K562 (cell line): ENCODE data around the gene SMNDC1. TPM values are rescaled to one million over a fixed set of nuclear protein-coding genes. Genes with fewer than 3 reads are reported as not detected.

Source experiments
- ATAC-seq: fragments of 200-7000 bp; cut with Tn5 transposase; 3 replicates; pipeline ENCODE4 v1.9.1; 2020; ENCODE audit warnings: moderate library complexity
- BruUV-seq: library from RNA; stranded (reverse); fragments of 400-500 nt; replicated peaks from 2 replicates; lab custom pipeline; 2021; lab: Mats Ljungman, UMichigan
- CTCF ChIA-PET: fragments of 300-600 bp; formaldehyde crosslinking; extraction: SDS; loops from one replicate; lab custom pipeline; 2021; ENCODE audit warnings: low intra/inter-chr PET ratio; lab: Yijun Ruan, JAX
- POLR2A ChIA-PET: fragments of 300-600, 350-650 bp; sonication (Branson Sonifier 250); formaldehyde crosslinking; extraction: SDS; loops from one replicate; lab custom pipeline; 2021; ENCODE audit warnings: antibody characterized with exemption, inconsistent platforms; lab: Yijun Ruan, JAX
- DNase-seq, 4 experiments: peaks; one replicate each; pipeline versions ENCODE4 v3.0.0 to v3.0.0-alpha.2; 2011 to 2018; ENCODE audit warnings: low spot score in 3 of 4, mixed read lengths in 3 of 4; ENCODE audit errors: extremely low read depth in 1 of 4
- FAIRE-seq: peaks from 2 replicates; lab custom pipeline; 2011; peaks lifted over from hg19 to GRCh38; lab: Jason Lieb, UNC
- H2AFZ ChIP-seq: 2 replicates; pipeline ENCODE4 v1.6.0; 2011; ENCODE audit warnings: low read depth, low read length, control low read depth, inconsistent platforms
- H3K27ac ChIP-seq: fragments of 200-600 bp; 3 replicates; pipeline ENCODE4 v1.8.0; 2011; ENCODE audit warnings: low read depth, mild to moderate bottlenecking, control low read depth, inconsistent platforms, low read length, moderate library complexity, mixed read lengths; ENCODE audit errors: extremely low read depth
- H3K27me3 ChIP-seq, 2 experiments: fragments of 300-600 bp in 1 of 2; 2 replicates in 1 of 2; 3 replicates in 1 of 2; pipeline versions ENCODE4 v1.6.0 to v1.8.0; 2011; ENCODE audit warnings: inconsistent platforms in 2 of 2, low read length in 2 of 2, mild to moderate bottlenecking in 1 of 2, mixed read lengths in 1 of 2, moderate library complexity in 1 of 2; ENCODE audit not compliant: control insufficient read depth in 2 of 2, insufficient read depth in 2 of 2
- H3K36me3 ChIP-seq: fragments of 300-600 bp; 3 replicates; pipeline ENCODE4 v1.8.0; 2011; ENCODE audit warnings: mild to moderate bottlenecking, low read length, inconsistent platforms; ENCODE audit not compliant: control insufficient read depth, insufficient read depth
- H3K4me1 ChIP-seq, 2 experiments: fragments of 200-600 bp in 1 of 2; replicated peaks in 1 of 2; 2 replicates in 1 of 2; 3 replicates in 1 of 2; pipeline versions ENCODE4 v1.5.1 to v1.8.0; 2011; ENCODE audit warnings: inconsistent platforms in 2 of 2, low read length in 2 of 2, mild to moderate bottlenecking in 1 of 2, mixed read lengths in 1 of 2, moderate library complexity in 1 of 2; ENCODE audit not compliant: control insufficient read depth in 2 of 2, insufficient read depth in 2 of 2
- H3K4me2 ChIP-seq: 2 replicates; pipeline ENCODE4 v1.6.1; 2011; ENCODE audit warnings: low read length, control low read depth, inconsistent platforms, mixed read lengths; ENCODE audit not compliant: insufficient read depth
- H3K4me3 ChIP-seq: fragments of 200-600 bp; sonication (generic), shearing (Covaris generic); 2 replicates; pipeline ENCODE4 v1.5.1; 2016; ENCODE audit warnings: control low read depth, inconsistent platforms
- H3K79me2 ChIP-seq: fragments of 200-600 bp; 3 replicates; pipeline ENCODE4 v1.8.0; 2011; ENCODE audit warnings: low read length, inconsistent platforms; ENCODE audit not compliant: control insufficient read depth, insufficient read depth
- H3K9ac ChIP-seq, 2 experiments: 2 replicates each; pipeline versions ENCODE4 v1.6.0 to v1.6.1; 2011; ENCODE audit warnings: low read depth in 2 of 2, low read length in 2 of 2, control low read depth in 1 of 2, inconsistent platforms in 1 of 2, mild to moderate bottlenecking in 1 of 2, mixed read lengths in 1 of 2; ENCODE audit not compliant: insufficient read depth in 1 of 2
- H3K9me1 ChIP-seq: one replicate; pipeline ENCODE4 v1.6.0; 2011; ENCODE audit warnings: inconsistent platforms, mild to moderate bottlenecking, low read length, moderate library complexity; ENCODE audit not compliant: control insufficient read depth, insufficient read depth
- H3K9me3 ChIP-seq: replicated peaks from 2 replicates; pipeline ENCODE4 v1.5.1; 2011; ENCODE audit warnings: low read depth, low read length, inconsistent platforms; ENCODE audit not compliant: control insufficient read depth, insufficient read depth
- H4K20me1 ChIP-seq: replicated peaks from 2 replicates; pipeline ENCODE4 v1.6.1; 2011; ENCODE audit warnings: low read length, inconsistent platforms, mixed read lengths; ENCODE audit not compliant: control insufficient read depth, insufficient read depth
- ARID4B ChIP-seq: sonication (generic); formaldehyde crosslinking; IDR thresholded peaks from 2 replicates; pipeline ENCODE4 v1.8.0; 2022; ENCODE audit warnings: mild to moderate bottlenecking, missing genetic modification reagents
- ATF1 ChIP-seq, 2 experiments: fragments of 450-650 bp in 1 of 2; IDR thresholded peaks; 2 replicates each; pipeline ENCODE4 v1.6.1; 2016; ENCODE audit warnings: missing compliant biosample characterization in 1 of 2, missing genetic modification characterization in 1 of 2
- CLOCK ChIP-seq: fragments of 250-450 bp; sonication (Bioruptor Pico); IDR thresholded peaks from 2 replicates; pipeline ENCODE4 v1.4.0; 2020; ENCODE audit warnings: mild to moderate bottlenecking, moderate library complexity, borderline replicate concordance
- LCOR ChIP-seq: sonication (generic); formaldehyde crosslinking; IDR thresholded peaks from 2 replicates; pipeline ENCODE4 v1.8.0; 2022; ENCODE audit warnings: mild to moderate bottlenecking, missing genetic modification reagents
- NONO ChIP-seq, 2 experiments: fragments of 200-400 bp in 1 of 2; fragments of 450-650 bp in 1 of 2; formaldehyde crosslinking in 1 of 2; IDR thresholded peaks; 2 replicates each; pipeline ENCODE4 v1.6.1; 2017; ENCODE audit warnings: low read depth in 2 of 2, mild to moderate bottlenecking in 2 of 2, moderate library complexity in 2 of 2, low read length in 1 of 2
- OTX1 ChIP-seq: fragments of 450-650 bp; formaldehyde crosslinking; IDR thresholded peaks from 2 replicates; pipeline ENCODE4 v1.4.0; 2022; ENCODE audit warnings: mild to moderate bottlenecking
- ZBED1 ChIP-seq: IDR thresholded peaks from 2 replicates; pipeline ENCODE4 v1.6.1; 2014
- WGBS: fragments of 100-300 bp; shearing (Covaris generic); methylation state at CpG from one replicate; pipeline ENCODE4 v1.1.6; 2016; ENCODE audit warnings: low coverage, mixed read lengths; ENCODE audit not compliant: insufficient coverage; ENCODE audit errors: missing lambda C conversion rate; 5-methylcytosine and 5-hydroxymethylcytosine counted together
- in situ Hi-C: fragments of 300-500 bp; cut with MboI; formaldehyde crosslinking; loops from 4 replicates; pipeline ENCODE4 v1.15.0; 2018; ENCODE audit warnings: inconsistent platforms, mixed read lengths
- intact Hi-C: fragments of 100-400 bp; cut with micrococcal nuclease; formaldehyde crosslinking; loops from 2 replicates; pipeline ENCODE4 v1.14.2; 2022
- polyA plus RNA-seq, 8 experiments: library from polyadenylated mRNA; depleted of rRNA in 4 of 8; stranded (reverse) in 5 of 8; unstranded in 3 of 8; fragments of >200 nt; fragmentation: Nextera tagmentation in 2 of 8; fragmentation: Illumina TruSeq in 1 of 8; extraction: Ambion mirVana in 2 of 8; extraction: Trizol in 1 of 8; gene quantifications; 2 replicates each; pipeline versions ENCODE4 v1.2.1 to v1.2.3, GENCODE V29; 2011 to 2014; ENCODE audit warnings: inconsistent platforms in 1 of 8, missing spikeins in 1 of 8
- total RNA-seq, 7 experiments: library from RNA; depleted of rRNA in 6 of 7; stranded (reverse); fragments of >200 nt in 6 of 7; fragmentation: Illumina TruSeq in 2 of 7; extraction: Trizol in 2 of 7; gene quantifications; 2 replicates each; pipeline versions ENCODE4 v1.2.1 to v1.2.3, GENCODE V29; 2011 to 2021; ENCODE audit warnings: low replicate concordance in 1 of 7

Gene SMNDC1
- total and polyA plus RNA-seq, 9 of the 15 experiments (the other 6 are each of a cell fraction or from before 2014, with no cell fraction given), result 6.8 to 35.8 (median 12.3) TPM

- H3K9me3 ChIP-seq, result no peaks in the 10 kb centered on the region
- no peak overlapping the region for H3K4me3 ChIP-seq
- no peak overlapping the region for H2AFZ ChIP-seq
- FAIRE-seq, result no peak
- H3K4me2 ChIP-seq, result no peak overlapping the region
- ATAC-seq, result no peak
- H3K9me1 ChIP-seq, result no peaks in the 10 kb centered on the region
- in situ Hi-C loops, result loop anchor here (5.0 kb wide), 1 partner anchor 240 kb away; no protein-coding TSS in a partner anchor
- WGBS, result 0% methylated on average over 2 of the region's 2 CpGs
- ChIA-PET POLR2A (interaction anchor here (0.7 kb wide), 1 partner anchor 616 kb away, joined by 3 read pairs; no protein-coding TSS in a partner anchor), CTCF (interaction anchor here (2.4 kb wide), 1 partner anchor 224 kb away, joined by 13 read pairs; no protein-coding TSS in a partner anchor)
- no peaks in the 10 kb centered on the region for H3K79me2 ChIP-seq
- peaks cover 2 to 6% of the 10 kb centered on the region in 2 experiments; a peak in 1 of 5 replicates for H3K27me3 ChIP-seq
- BruUV-seq, result no TSS peak
- no peak for DNase-seq
- no peaks in the 10 kb centered on the region for H4K20me1 ChIP-seq
- H3K4me1 ChIP-seq, result no peaks in the 10 kb centered on the region
- H3K36me3 ChIP-seq, result no peaks in the 10 kb centered on the region
- no peak overlapping the region for H3K9ac ChIP-seq
- TF ChIP-seq ARID4B (CRISPR knock-in tag), result no peak
- TF ChIP-seq CLOCK (CRISPR knock-in tag), result no peak
- TF ChIP-seq LCOR, result no peak
- no peak for TF ChIP-seq OTX1 (CRISPR knock-in tag)
- no peak for TF ChIP-seq ATF1 (CRISPR knock-in tag; IDR thresholded peaks at IDR 0.05)
- TF ChIP-seq ATF1 (tag; IDR thresholded peaks at IDR 0.05), result no peak
- TF ChIP-seq NONO (IDR thresholded peaks at IDR 0.05; ENCODE audit: low read depth in 2 of 2, low read length in 1 of 2), result no peak
- no peak for TF ChIP-seq ZBED1
- intact Hi-C loops, result loop anchor here (10.0 kb wide), 2 partner anchors 463 to 1823 kb away; no protein-coding TSS in a partner anchor
- H3K27ac ChIP-seq, result no peak overlapping the region
Observed at GRCh38 chr10:110312206-110312605, 7.5 kb upstream of the SMNDC1 start.
